ENCODE results near the gene SNTG2.

- TF ChIP-seq CTCF (IDR thresholded peaks at IDR 0.05) (no peak), POLR2A (IDR thresholded peaks at IDR 0.05) (no peak), EP300 (IDR thresholded peaks at IDR 0.05) (no peak)
These were observed 359.6 kb downstream of the SNTG2 start for GRCh38 chr2:1310202-1310601.
